Ectodermal cell (in vitro differentiated cells): ENCODE results near the gene CSNK2A1.

Experiments used
- H3K27ac ChIP-seq: 2 replicates; pipeline ENCODE4 v1.7.0; 2013; ENCODE audit warnings: mild to moderate bottlenecking, low read depth, low read length; ENCODE audit not compliant: insufficient read depth, poor library complexity, severe bottlenecking
- H3K27me3 ChIP-seq: 2 replicates; pipeline ENCODE4 v1.7.0; 2013; ENCODE audit warnings: mild to moderate bottlenecking, low read length; ENCODE audit not compliant: insufficient read depth, control insufficient read depth, poor library complexity, severe bottlenecking
- H3K36me3 ChIP-seq: one replicate; pipeline ENCODE4 v1.7.0; 2013; ENCODE audit warnings: low read length; ENCODE audit not compliant: control insufficient read depth, insufficient read depth
- H3K4me1 ChIP-seq: one replicate; pipeline ENCODE4 v1.7.0; 2013; ENCODE audit warnings: low read length; ENCODE audit not compliant: control insufficient read depth, insufficient read depth
- H3K4me3 ChIP-seq: 2 replicates; pipeline ENCODE4 v1.7.0; 2013; ENCODE audit warnings: low read depth, low read length, control low read depth; ENCODE audit not compliant: insufficient read depth
- H3K9me3 ChIP-seq: 2 replicates; pipeline ENCODE4 v1.7.0; 2013; ENCODE audit warnings: mild to moderate bottlenecking, low read length, moderate library complexity; ENCODE audit not compliant: control insufficient read depth
- WGBS, 2 experiments: methylation state at CpG; one replicate each; pipeline ENCODE4 v1.1.7; 2013; ENCODE audit warnings: missing lambda C conversion rate in 2 of 2; 5-methylcytosine and 5-hydroxymethylcytosine counted together

CSNK2A1 gene

GRCh38 chr20:496126-496696 lies 47.4 kb downstream of the CSNK2A1 start:
- Histone ChIP-seq H3K4me1 (no peaks in the 10 kb centered on the region), H3K27ac (no peak overlapping the region), H3K9me3 (no peaks in the 10 kb centered on the region), H3K27me3 (no peaks in the 10 kb centered on the region), H3K4me3 (no peak overlapping the region), H3K36me3 (peaks cover 65% of the 10 kb centered on the region)
- 89 to 96% methylated on average over 2 of the region's 2 CpGs for WGBS, 2 experiments

GRCh38 chr20:492159-492558 lies 51.4 kb downstream of the CSNK2A1 start:
- Histone ChIP-seq H3K4me3 (no peak overlapping the region), H3K36me3 (peaks cover 64% of the 10 kb centered on the region), H3K27ac (no peak overlapping the region), H3K9me3 (no peaks in the 10 kb centered on the region), H3K4me1 (no peaks in the 10 kb centered on the region), H3K27me3 (no peaks in the 10 kb centered on the region)
- 95 to 97% methylated on average over 5 of the region's 5 CpGs for WGBS, 2 experiments

GRCh38 chr20:487655-488054 lies 55.9 kb downstream of the CSNK2A1 start:
- no peaks in the 10 kb centered on the region for H3K27me3 ChIP-seq
- H3K4me1 ChIP-seq = no peaks in the 10 kb centered on the region
- no peak overlapping the region for H3K27ac ChIP-seq
- peaks cover 57% of the 10 kb centered on the region for H3K36me3 ChIP-seq
- 96 to 98% methylated on average over 4 of the region's 4 CpGs for WGBS, 2 experiments
- no peaks in the 10 kb centered on the region for H3K9me3 ChIP-seq
- no peak overlapping the region for H3K4me3 ChIP-seq

- 95 to 98% methylated on average over 9 of the region's 9 CpGs for WGBS, 2 experiments
- peaks cover 50% of the 10 kb centered on the region for H3K36me3 ChIP-seq
- H3K9me3 ChIP-seq = no peaks in the 10 kb centered on the region
- no peaks in the 10 kb centered on the region for H3K4me1 ChIP-seq
- no peaks in the 10 kb centered on the region for H3K27me3 ChIP-seq
- H3K4me3 ChIP-seq = no peak overlapping the region
- H3K27ac ChIP-seq = no peak overlapping the region
These were observed 59.6 kb downstream of the CSNK2A1 start for GRCh38 chr20:483815-484644.

GRCh38 chr20:481167-481566 lies 62.4 kb downstream of the CSNK2A1 start:
- Histone ChIP-seq H3K27me3 (no peaks in the 10 kb centered on the region), H3K27ac (no peak overlapping the region), H3K4me1 (no peaks in the 10 kb centered on the region), H3K4me3 (no peak overlapping the region), H3K9me3 (no peaks in the 10 kb centered on the region), H3K36me3 (peaks cover 38% of the 10 kb centered on the region)
- WGBS, 2 experiments = 96 to 100% methylated on average over 1 of the region's 1 CpG

- Histone ChIP-seq H3K4me3 (no peak overlapping the region), H3K9me3 (no peaks in the 10 kb centered on the region), H3K36me3 (peaks cover 38% of the 10 kb centered on the region), H3K27me3 (no peaks in the 10 kb centered on the region), H3K4me1 (no peaks in the 10 kb centered on the region), H3K27ac (no peak overlapping the region)
- WGBS, 2 experiments = 95 to 100% methylated on average over 3 of the region's 3 CpGs
These were observed 63.5 kb downstream of the CSNK2A1 start for GRCh38 chr20:480044-480443.

GRCh38 chr20:479487-479886 lies 64.1 kb downstream of the CSNK2A1 start:
- no peaks in the 10 kb centered on the region for H3K27me3 ChIP-seq
- no peak overlapping the region for H3K27ac ChIP-seq
- WGBS, 2 experiments = 100% methylated on average over 2 of the region's 2 CpGs
- no peaks in the 10 kb centered on the region for H3K4me1 ChIP-seq
- H3K9me3 ChIP-seq = no peaks in the 10 kb centered on the region
- H3K36me3 ChIP-seq = peaks cover 37% of the 10 kb centered on the region
- H3K4me3 ChIP-seq = no peak overlapping the region

GRCh38 chr20:478949-479429 lies 64.6 kb downstream of the CSNK2A1 start:
- no peaks in the 10 kb centered on the region for H3K9me3 ChIP-seq
- peaks cover 32% of the 10 kb centered on the region for H3K36me3 ChIP-seq
- 83 to 88% methylated on average over 3 of the region's 3 CpGs for WGBS, 2 experiments
- no peak overlapping the region for H3K27ac ChIP-seq
- H3K27me3 ChIP-seq = no peaks in the 10 kb centered on the region
- no peaks in the 10 kb centered on the region for H3K4me1 ChIP-seq
- no peak overlapping the region for H3K4me3 ChIP-seq

- WGBS, 2 experiments = 89 to 96% methylated on average over 8 of the region's 8 CpGs
- no peak overlapping the region for H3K27ac ChIP-seq
- peaks cover 25% of the 10 kb centered on the region for H3K36me3 ChIP-seq
These were observed 65.3 kb downstream of the CSNK2A1 start for GRCh38 chr20:478010-478948.

More at GRCh38 chr20:478010-478948, 65.3 kb downstream of the CSNK2A1 start:
- H3K4me3 ChIP-seq = no peak overlapping the region
- H3K4me1 ChIP-seq = no peaks in the 10 kb centered on the region
- H3K27me3 ChIP-seq = no peaks in the 10 kb centered on the region
- H3K9me3 ChIP-seq = no peaks in the 10 kb centered on the region
